ENCODE results near the gene PAPPA. TPM values are rescaled to one million over a fixed set of nuclear protein-coding genes. Genes with fewer than 3 reads are reported as not detected.

PAPPA gene
- total RNA-seq, 1 donor: 56.5 TPM

DNA sequence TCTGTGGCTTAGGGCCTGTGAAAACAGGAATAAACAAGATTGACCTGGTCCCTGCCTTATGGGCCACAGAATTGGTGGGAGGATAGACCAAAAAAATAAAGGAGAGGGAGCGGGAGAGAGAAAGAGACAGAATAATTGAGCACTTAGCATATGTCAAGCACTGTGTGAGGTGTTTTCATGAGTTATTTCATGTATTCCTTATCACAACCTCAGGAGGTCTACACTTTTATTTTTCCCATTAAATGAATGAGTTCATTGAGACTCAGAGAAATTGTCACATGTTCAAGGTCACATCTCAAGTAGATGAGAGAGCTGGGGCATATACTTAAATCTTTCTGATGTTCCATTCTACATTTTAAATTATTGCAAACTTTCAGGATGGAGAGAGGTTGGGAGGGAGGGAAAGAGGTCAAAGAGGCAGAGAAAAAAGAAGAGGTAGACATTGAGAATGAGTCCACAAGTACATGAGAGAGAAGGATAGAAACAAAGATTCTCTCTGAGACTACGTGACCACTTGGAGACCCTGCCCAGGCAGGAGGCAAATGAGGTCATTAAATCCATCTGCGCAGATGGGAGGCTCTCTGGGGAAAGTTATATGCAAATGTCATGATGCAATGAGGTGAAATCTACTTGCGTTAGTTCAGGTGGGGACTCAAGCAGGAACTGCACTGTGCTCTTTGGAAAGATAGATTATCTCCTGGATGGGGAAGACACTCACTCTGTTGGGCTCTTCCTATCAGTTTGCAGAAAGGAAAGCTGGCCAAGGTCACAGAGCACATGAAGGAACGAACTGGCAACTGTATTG is 241.5 kb downstream of the PAPPA start:
- Histone ChIP-seq H3K4me2 (ENCODE audit: insufficient read depth, low read length) (no peak overlapping the region), H2AFZ (ENCODE audit: low read length) (no peak overlapping the region), H4K20me1 (ENCODE audit: insufficient read depth, low read length) (no peaks in the 10 kb centered on the region), H3K9me3 (ENCODE audit: low read depth, low read length) (no peaks in the 10 kb centered on the region), H3K27ac (ENCODE audit: low read depth, low read length) (no peak overlapping the region), H3K27me3 (ENCODE audit: insufficient read depth, low read length) (no peaks in the 10 kb centered on the region), H3K4me3 (ENCODE audit: insufficient read depth, low read length) (no peak overlapping the region), H3K36me3 (ENCODE audit: insufficient read depth, low read length) (peaks cover 19% of the 10 kb centered on the region), H3K4me1 (ENCODE audit: insufficient read depth, low read length) (peaks cover 13% of the 10 kb centered on the region), H3K79me2 (ENCODE audit: insufficient read depth, low read length) (no peaks in the 10 kb centered on the region)
- no peak for DNase-seq (ENCODE audit: insufficient read length, low spot score, missing footprints)
- TF ChIP-seq CTCF (IDR thresholded peaks at IDR 0.05; ENCODE audit: extremely low read depth, low read depth, low read length): no peak

DNA sequence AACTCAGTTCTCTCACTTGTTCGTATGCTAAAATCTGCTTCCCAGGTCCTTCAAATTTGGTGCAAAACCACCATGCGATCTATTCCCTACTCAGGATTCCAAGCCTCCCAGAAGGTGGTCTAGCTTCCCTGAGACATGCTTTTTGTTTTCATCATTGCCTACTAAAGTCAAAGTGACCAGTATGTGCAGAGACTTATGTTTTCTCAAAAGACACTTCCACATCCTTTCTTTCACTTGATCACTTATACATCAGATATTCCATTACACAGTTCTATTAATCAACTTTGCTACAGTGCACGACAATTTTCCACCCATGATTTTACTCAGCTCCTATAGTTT is 242.1 kb downstream of the PAPPA start:
- Histone ChIP-seq H2AFZ (ENCODE audit: low read length) (no peak overlapping the region), H3K9me3 (ENCODE audit: low read depth, low read length) (no peaks in the 10 kb centered on the region), H3K79me2 (ENCODE audit: insufficient read depth, low read length) (no peaks in the 10 kb centered on the region), H3K4me2 (ENCODE audit: insufficient read depth, low read length) (no peak overlapping the region), H3K27me3 (ENCODE audit: insufficient read depth, low read length) (no peaks in the 10 kb centered on the region), H3K4me3 (ENCODE audit: insufficient read depth, low read length) (no peak overlapping the region), H3K36me3 (ENCODE audit: insufficient read depth, low read length) (peaks cover 16% of the 10 kb centered on the region), H4K20me1 (ENCODE audit: insufficient read depth, low read length) (no peaks in the 10 kb centered on the region), H3K4me1 (ENCODE audit: insufficient read depth, low read length) (peaks cover 13% of the 10 kb centered on the region), H3K27ac (ENCODE audit: low read depth, low read length) (no peak overlapping the region)
- DNase-seq (ENCODE audit: insufficient read length, low spot score, missing footprints): no peak
- TF ChIP-seq CTCF (IDR thresholded peaks at IDR 0.05; ENCODE audit: extremely low read depth, low read depth, low read length): no peak

DNA sequence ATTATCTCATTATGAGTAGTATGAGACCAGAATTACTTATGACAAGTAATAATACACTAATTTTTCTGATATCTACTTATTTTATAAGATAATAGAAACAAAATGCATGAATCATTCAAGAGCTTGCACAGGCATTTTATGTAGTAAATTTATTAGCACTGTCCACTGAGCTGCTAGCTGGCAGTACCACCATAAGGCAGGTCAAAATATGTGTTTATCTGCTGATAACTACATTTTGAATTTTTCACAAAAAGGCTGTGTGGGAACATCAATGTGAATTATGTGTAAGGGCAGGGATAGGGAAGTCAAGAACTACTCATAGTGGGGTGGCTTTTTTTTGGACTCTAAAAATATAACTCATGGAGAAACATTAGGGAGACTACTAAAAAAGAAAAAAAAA is 249.6 kb downstream of the PAPPA start:
- Histone ChIP-seq H3K4me3 (ENCODE audit: insufficient read depth, low read length) (no peak overlapping the region), H3K4me2 (ENCODE audit: insufficient read depth, low read length) (no peak overlapping the region), H3K4me1 (ENCODE audit: insufficient read depth, low read length) (no peaks in the 10 kb centered on the region), H3K9me3 (ENCODE audit: low read depth, low read length) (no peaks in the 10 kb centered on the region), H3K27ac (ENCODE audit: low read depth, low read length) (no peak overlapping the region), H3K36me3 (ENCODE audit: insufficient read depth, low read length) (no peaks in the 10 kb centered on the region), H3K27me3 (ENCODE audit: insufficient read depth, low read length) (no peaks in the 10 kb centered on the region), H2AFZ (ENCODE audit: low read length) (no peak overlapping the region), H3K79me2 (ENCODE audit: insufficient read depth, low read length) (no peaks in the 10 kb centered on the region), H4K20me1 (ENCODE audit: insufficient read depth, low read length) (no peaks in the 10 kb centered on the region)
- no peak for DNase-seq (ENCODE audit: insufficient read length, low spot score, missing footprints)
- TF ChIP-seq CTCF (IDR thresholded peaks at IDR 0.05; ENCODE audit: extremely low read depth, low read depth, low read length): no peak

- Histone ChIP-seq H3K9me3 (ENCODE audit: low read depth, low read length) (no peaks in the 10 kb centered on the region), H3K4me2 (ENCODE audit: insufficient read depth, low read length) (no peak overlapping the region), H3K79me2 (ENCODE audit: insufficient read depth, low read length) (no peaks in the 10 kb centered on the region), H3K27me3 (ENCODE audit: insufficient read depth, low read length) (no peaks in the 10 kb centered on the region), H3K4me1 (ENCODE audit: insufficient read depth, low read length) (no peaks in the 10 kb centered on the region), H4K20me1 (ENCODE audit: insufficient read depth, low read length) (no peaks in the 10 kb centered on the region), H3K4me3 (ENCODE audit: insufficient read depth, low read length) (no peak overlapping the region), H3K27ac (ENCODE audit: low read depth, low read length) (no peak overlapping the region), H3K36me3 (ENCODE audit: insufficient read depth, low read length) (no peaks in the 10 kb centered on the region), H2AFZ (ENCODE audit: low read length) (no peak overlapping the region)
- TF ChIP-seq CTCF (IDR thresholded peaks at IDR 0.05; ENCODE audit: extremely low read depth, low read depth, low read length): no peak
- DNase-seq (ENCODE audit: insufficient read length, low spot score, missing footprints): peak; percentile 62
Measured at GRCh38 chr9:116404228-116404627, 250.6 kb downstream of the PAPPA start.
